ENCODE data around the gene SNN. TPM values are rescaled to one million over a fixed set of nuclear protein-coding genes. Genes with fewer than 3 reads are reported as not detected.

SNN gene
- polyA plus RNA-seq, 1 experiment, result 18.9 TPM

DNA sequence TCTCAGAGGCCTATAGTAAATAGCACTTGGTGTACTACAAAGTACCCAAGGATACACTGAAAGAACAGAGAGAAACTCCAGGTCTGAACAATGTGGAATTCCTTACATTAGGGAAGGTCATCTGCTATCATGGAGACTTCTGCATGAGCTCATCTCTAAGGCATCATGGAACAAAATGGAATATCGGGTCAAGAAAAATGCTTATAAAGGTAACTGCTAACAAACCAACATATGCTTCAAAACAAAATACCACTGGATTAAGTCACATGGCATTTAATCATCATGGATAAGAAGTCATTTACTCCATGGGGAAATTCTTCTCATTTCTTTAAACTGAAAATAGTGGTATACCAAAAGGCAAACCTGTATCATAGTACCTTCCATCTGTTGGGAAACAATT lies 40.2 kb downstream of the SNN start:
- no peak overlapping the region for H3K27ac ChIP-seq (ENCODE audit: low read depth, low read length)

DNA sequence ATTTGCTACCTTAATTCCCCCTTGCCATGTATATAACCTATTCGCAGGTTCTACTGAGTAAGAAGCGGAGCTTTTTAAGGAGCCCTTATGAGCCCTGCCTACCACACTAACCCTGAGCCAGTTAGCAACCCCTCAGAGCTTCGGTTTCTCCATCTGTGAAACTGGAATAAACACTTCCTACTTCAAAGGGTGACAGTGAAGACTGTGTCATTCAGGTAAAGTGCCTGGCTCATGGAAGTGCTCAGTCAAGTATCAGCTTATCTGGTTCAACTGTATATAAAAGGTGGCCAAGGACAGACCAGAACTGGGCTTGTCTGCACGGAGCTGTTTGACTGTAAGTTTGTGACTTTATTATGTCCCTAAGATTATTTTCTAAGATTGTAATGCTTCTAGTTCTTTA lies 43.4 kb downstream of the SNN start:
- ChIA-PET CTCF (interaction anchor here (1.1 to 4.6 kb wide), 5 partner anchors 70 to 315 kb away, joined by 3 to 54 read pairs (median 8); no protein-coding TSS in a partner anchor), POLR2A (no interaction called here)
- Histone ChIP-seq H3K27me3 (ENCODE audit: control insufficient read depth, insufficient read depth, low read length) (no peaks in the 10 kb centered on the region), H3K4me3 (ENCODE audit: low read depth, low read length) (no peak overlapping the region), H3K9me3 (ENCODE audit: control insufficient read depth, insufficient read depth, low read length) (no peaks in the 10 kb centered on the region), H3K27ac (ENCODE audit: low read depth, low read length) (no peak overlapping the region)
- TF ChIP-seq, protein P1, sequence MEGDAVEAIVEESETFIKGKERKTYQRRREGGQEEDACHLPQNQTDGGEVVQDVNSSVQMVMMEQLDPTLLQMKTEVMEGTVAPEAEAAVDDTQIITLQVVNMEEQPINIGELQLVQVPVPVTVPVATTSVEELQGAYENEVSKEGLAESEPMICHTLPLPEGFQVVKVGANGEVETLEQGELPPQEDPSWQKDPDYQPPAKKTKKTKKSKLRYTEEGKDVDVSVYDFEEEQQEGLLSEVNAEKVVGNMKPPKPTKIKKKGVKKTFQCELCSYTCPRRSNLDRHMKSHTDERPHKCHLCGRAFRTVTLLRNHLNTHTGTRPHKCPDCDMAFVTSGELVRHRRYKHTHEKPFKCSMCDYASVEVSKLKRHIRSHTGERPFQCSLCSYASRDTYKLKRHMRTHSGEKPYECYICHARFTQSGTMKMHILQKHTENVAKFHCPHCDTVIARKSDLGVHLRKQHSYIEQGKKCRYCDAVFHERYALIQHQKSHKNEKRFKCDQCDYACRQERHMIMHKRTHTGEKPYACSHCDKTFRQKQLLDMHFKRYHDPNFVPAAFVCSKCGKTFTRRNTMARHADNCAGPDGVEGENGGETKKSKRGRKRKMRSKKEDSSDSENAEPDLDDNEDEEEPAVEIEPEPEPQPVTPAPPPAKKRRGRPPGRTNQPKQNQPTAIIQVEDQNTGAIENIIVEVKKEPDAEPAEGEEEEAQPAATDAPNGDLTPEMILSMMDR (IDR thresholded peaks at IDR 0.05; ENCODE audit: low read depth, low read length), result no peak
- DNase-seq (ENCODE audit: low read depth, low spot score), result no peak

More for the DNA sequence above, 40.2 kb downstream of the SNN start:
- TF ChIP-seq, protein P1 (IDR thresholded peaks at IDR 0.05; ENCODE audit: low read depth, low read length), result no peak
- no peak for DNase-seq (ENCODE audit: low read depth, low spot score)
- no peaks in the 10 kb centered on the region for H3K27me3 ChIP-seq (ENCODE audit: control insufficient read depth, insufficient read depth, low read length)
- ChIA-PET CTCF (interaction anchor here (0.6 to 3.4 kb wide), 5 partner anchors 12 to 313 kb away, joined by 3 to 14 read pairs (median 5); no protein-coding TSS in a partner anchor), POLR2A (interaction anchor here (0.6 kb wide), 1 partner anchor 18 kb away, joined by 3 read pairs; no protein-coding TSS in a partner anchor)
- no peaks in the 10 kb centered on the region for H3K9me3 ChIP-seq (ENCODE audit: control insufficient read depth, insufficient read depth, low read length)
- no peak overlapping the region for H3K4me3 ChIP-seq (ENCODE audit: low read depth, low read length)

DNA sequence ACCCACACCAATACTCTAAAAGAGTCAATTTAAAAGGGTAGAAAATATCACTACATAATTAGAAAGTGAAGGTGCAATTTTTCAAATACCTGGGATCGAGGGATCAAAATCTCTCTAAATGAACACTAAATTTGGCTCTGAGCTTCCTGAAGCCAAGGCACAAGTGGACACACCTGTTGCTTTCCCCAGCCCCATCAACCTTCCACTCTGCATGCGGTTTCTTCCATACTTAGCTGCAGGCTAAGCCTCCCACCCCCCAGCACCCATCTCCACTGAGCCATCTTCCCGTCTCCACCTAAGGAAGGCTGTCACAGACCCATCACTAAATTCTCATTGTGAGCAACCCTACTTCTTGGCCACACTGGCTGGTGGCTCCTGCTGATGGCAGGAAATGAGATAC lies 43.9 kb downstream of the SNN start:
- no peak for DNase-seq (ENCODE audit: low read depth, low spot score)
- Histone ChIP-seq H3K4me3 (ENCODE audit: low read depth, low read length) (no peak overlapping the region), H3K27me3 (ENCODE audit: control insufficient read depth, insufficient read depth, low read length) (no peaks in the 10 kb centered on the region), H3K27ac (ENCODE audit: low read depth, low read length) (no peak overlapping the region), H3K9me3 (ENCODE audit: control insufficient read depth, insufficient read depth, low read length) (no peaks in the 10 kb centered on the region)
- ChIA-PET POLR2A (no interaction called here), CTCF (interaction anchor here (0.6 to 4.6 kb wide), 6 partner anchors 8 to 315 kb away, joined by 3 to 54 read pairs (median 8); no protein-coding TSS in a partner anchor)
- TF ChIP-seq, protein P1 (IDR thresholded peaks at IDR 0.05; ENCODE audit: low read depth, low read length), result no peak

- no peak for DNase-seq (ENCODE audit: low read depth, low spot score)
- ChIA-PET POLR2A (no interaction called here), CTCF (interaction anchor here (0.6 to 4.6 kb wide), 13 partner anchors 7 to 751 kb away, joined by 3 to 54 read pairs (median 5); partner anchors contain the start of gene TXNDC11)
- Histone ChIP-seq H3K27me3 (ENCODE audit: control insufficient read depth, insufficient read depth, low read length) (no peaks in the 10 kb centered on the region), H3K4me3 (ENCODE audit: low read depth, low read length) (no peak overlapping the region), H3K9me3 (ENCODE audit: control insufficient read depth, insufficient read depth, low read length) (no peaks in the 10 kb centered on the region), H3K27ac (ENCODE audit: low read depth, low read length) (no peak overlapping the region)
- TF ChIP-seq, protein P1 (IDR thresholded peaks at IDR 0.05; ENCODE audit: low read depth, low read length), result no peak
Measured at GRCh38 chr16:11715246-11715947, 47.1 kb downstream of the SNN start.

DNA sequence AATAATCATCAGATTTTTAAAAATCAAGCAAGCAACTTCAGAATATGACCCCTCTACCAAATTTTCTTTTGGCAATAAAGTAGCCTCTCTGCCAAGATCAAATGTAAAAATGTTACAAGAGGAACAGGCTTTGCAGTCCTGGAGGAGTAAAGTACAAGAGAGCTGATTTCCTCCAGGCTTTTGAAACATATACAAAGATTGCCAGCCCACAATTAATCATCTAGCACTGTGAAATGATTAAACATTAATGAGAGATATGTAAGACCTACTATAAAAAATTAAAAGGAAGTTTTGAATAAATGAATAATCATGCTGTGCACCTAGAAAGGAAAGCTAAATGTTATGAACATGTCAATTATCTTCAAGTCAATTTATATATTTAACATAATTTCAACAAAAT lies 48.1 kb downstream of the SNN start:
- Histone ChIP-seq H3K27me3 (ENCODE audit: control insufficient read depth, insufficient read depth, low read length) (no peaks in the 10 kb centered on the region), H3K9me3 (ENCODE audit: control insufficient read depth, insufficient read depth, low read length) (no peaks in the 10 kb centered on the region), H3K4me3 (ENCODE audit: low read depth, low read length) (no peak overlapping the region), H3K27ac (ENCODE audit: low read depth, low read length) (no peak overlapping the region)
- DNase-seq (ENCODE audit: low read depth, low spot score), result no peak
- TF ChIP-seq, protein P1 (IDR thresholded peaks at IDR 0.05; ENCODE audit: low read depth, low read length), result no peak
- ChIA-PET CTCF (interaction anchor here (0.8 to 4.6 kb wide), 2 partner anchors 9 to 319 kb away, joined by 4 to 54 read pairs; no protein-coding TSS in a partner anchor), POLR2A (no interaction called here)
